Astrocyte of the spinal cord (primary cell): Measurements from ENCODE around the gene SUDS3.

Source experiments
- DNase-seq: peaks from one replicate; pipeline ENCODE4 v3.0.0; 2011; ENCODE audit warnings: low read depth, low spot score
- H3K4me3 ChIP-seq: 2 replicates; pipeline ENCODE4 v1.5.1; 2011; ENCODE audit warnings: low read depth, mild to moderate bottlenecking, low read length, moderate library complexity
- in situ Hi-C: cut with HindIII; loops from 2 replicates; pipeline ENCODE4 v1.10.0; 2017; ENCODE audit warnings: low sequenced_read_pairs
- TF ChIP-seq, protein P1 (sequence below): IDR thresholded peaks from 2 replicates; pipeline ENCODE4 v1.5.1; 2012; ENCODE audit warnings: low read depth, mild to moderate bottlenecking, low read length, inconsistent platforms

Gene SUDS3, protein sequence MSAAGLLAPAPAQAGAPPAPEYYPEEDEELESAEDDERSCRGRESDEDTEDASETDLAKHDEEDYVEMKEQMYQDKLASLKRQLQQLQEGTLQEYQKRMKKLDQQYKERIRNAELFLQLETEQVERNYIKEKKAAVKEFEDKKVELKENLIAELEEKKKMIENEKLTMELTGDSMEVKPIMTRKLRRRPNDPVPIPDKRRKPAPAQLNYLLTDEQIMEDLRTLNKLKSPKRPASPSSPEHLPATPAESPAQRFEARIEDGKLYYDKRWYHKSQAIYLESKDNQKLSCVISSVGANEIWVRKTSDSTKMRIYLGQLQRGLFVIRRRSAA

DNA sequence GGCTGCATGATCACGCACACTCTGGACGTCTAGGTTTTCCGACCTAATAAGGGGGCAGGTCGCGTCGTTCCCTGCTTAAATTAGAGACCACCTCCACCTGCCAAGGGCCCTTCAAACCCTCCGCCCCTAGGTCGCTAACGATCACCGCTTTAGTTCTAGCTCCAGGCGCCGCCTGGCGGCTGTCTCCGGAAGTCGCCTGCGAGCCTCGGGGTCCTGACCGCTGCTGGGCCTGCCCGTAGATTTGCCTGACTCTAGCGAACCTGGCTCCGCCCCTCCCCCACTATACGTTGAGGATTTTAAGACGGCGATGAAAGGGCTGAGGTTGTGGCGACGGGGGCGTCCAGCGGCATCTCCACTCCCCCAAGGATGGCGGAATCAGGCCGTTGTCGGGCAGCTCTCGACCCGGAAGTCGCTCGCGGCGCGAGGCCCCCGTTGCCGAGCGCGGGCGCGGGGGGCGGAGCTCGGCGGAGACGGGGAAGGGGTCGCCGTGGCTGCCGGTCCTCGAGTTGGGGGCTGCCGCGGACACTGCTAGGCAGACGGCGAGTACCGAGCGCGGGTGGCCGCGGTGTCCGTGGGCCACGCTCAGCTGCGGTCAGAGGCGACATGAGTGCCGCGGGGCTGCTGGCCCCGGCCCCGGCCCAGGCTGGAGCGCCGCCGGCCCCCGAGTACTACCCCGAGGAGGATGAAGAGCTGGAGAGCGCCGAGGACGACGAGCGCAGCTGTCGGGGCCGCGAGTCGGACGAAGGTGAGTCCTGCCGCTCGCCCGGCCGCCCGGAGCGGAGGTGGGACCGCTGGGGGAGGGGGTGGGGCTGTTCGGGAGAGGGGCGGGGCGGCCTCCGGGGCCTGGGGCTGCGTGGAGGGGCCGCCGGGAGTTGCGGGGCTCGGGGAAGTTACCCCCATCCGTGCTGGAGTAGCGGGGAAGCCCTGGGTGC lies at the start of gene SUDS3:
Gene SUDS3, plus strand, starts transcription at position 467 of the 932 bp plus-strand sequence. Its CDS starts 137 bp downstream, at position 604.
- TF ChIP-seq, protein P1, sequence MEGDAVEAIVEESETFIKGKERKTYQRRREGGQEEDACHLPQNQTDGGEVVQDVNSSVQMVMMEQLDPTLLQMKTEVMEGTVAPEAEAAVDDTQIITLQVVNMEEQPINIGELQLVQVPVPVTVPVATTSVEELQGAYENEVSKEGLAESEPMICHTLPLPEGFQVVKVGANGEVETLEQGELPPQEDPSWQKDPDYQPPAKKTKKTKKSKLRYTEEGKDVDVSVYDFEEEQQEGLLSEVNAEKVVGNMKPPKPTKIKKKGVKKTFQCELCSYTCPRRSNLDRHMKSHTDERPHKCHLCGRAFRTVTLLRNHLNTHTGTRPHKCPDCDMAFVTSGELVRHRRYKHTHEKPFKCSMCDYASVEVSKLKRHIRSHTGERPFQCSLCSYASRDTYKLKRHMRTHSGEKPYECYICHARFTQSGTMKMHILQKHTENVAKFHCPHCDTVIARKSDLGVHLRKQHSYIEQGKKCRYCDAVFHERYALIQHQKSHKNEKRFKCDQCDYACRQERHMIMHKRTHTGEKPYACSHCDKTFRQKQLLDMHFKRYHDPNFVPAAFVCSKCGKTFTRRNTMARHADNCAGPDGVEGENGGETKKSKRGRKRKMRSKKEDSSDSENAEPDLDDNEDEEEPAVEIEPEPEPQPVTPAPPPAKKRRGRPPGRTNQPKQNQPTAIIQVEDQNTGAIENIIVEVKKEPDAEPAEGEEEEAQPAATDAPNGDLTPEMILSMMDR = peak; percentile 98
- in situ Hi-C loops = loop anchor here (10.0 kb wide), 1 partner anchor 192 kb away; no protein-coding TSS in a partner anchor
- DNase-seq = peak; percentile 80
- peak within 1 kb of the TSS; percentile 90 for H3K4me3 ChIP-seq

DNA sequence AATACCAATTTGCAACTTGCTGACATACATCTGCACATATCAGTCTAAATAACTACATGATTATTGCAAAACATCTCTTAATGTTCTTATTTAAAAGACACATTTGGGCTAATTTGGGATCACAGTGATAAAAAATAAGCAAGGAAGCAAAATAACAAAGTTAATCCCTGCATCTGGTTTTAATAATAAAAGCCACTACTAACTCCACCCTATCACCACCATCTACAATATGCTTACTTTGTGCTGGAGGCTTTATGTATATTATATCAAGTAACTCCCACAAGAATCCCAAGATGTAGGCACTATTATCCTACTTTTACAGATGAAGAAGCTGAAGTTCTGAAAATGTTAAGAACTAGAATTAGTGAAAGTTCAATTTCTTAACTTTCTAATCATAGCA lies 49.4 kb upstream of the SUDS3 start:
- TF ChIP-seq, protein P1 = no peak
- DNase-seq = no peak
- H3K4me3 ChIP-seq = no peak overlapping the region
- in situ Hi-C loops = no loop called here

DNA sequence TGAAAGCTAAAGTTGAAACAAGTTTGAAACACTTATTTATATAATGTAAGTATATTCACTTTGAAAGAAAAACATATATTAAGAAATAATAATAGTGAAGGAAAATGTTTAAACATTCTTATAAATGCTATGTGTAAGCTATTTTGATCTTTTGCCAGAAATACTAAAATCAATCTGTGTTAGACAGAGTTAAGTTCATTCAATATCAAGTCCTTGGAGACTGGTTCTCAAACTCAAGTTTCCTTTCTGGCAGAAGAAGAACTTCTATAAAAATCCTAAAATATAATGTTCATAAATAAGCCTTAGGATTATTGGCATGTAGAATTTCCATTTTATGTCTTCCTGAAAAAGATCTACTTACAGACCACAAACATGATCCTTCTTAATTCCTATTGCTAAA lies 49.0 kb upstream of the SUDS3 start:
- in situ Hi-C loops = no loop called here
- TF ChIP-seq, protein P1 = no peak
- DNase-seq = no peak

DNA sequence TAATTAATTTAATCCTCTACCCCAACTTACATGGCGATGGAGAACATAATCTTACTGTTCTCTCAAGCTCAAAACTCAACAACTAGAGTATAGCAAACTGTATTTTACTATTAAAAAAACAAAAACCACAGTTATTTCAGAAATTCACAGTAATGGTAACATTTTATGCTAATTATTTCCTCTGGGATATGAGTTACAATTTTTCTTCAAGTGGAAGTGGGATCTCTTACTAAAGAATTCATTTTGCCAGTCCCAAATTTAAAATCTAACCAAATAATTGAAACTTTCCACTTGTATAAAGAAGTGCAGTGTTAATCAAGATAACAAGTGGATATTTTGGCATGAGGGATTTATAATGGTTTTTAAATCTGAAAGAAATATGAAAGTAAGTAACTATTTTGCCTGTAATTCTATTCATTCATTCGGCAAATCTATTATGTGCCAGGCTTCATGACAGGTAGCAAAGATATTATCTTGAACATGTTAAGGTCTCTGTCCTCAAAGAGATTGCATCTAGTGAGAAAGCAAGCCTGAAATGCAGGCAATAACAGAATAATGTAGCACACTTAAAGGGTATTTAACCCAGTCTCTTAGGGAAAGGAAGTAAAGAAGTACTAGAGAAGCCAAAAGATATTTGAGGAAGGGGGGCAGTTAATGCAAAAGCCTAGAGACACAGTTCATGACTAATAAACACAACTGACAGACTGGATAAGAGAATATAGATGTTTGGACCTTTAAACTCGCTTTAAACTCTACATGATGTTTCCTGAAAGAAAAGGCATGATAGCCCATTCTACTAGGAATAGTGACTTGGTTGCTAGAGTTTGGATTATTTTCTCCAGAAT lies 47.6 kb upstream of the SUDS3 start:
- in situ Hi-C loops = no loop called here
- DNase-seq = no peak
- TF ChIP-seq, protein P1 = no peak

More for the DNA sequence above, 49.0 kb upstream of the SUDS3 start:
- no peak overlapping the region for H3K4me3 ChIP-seq

DNA sequence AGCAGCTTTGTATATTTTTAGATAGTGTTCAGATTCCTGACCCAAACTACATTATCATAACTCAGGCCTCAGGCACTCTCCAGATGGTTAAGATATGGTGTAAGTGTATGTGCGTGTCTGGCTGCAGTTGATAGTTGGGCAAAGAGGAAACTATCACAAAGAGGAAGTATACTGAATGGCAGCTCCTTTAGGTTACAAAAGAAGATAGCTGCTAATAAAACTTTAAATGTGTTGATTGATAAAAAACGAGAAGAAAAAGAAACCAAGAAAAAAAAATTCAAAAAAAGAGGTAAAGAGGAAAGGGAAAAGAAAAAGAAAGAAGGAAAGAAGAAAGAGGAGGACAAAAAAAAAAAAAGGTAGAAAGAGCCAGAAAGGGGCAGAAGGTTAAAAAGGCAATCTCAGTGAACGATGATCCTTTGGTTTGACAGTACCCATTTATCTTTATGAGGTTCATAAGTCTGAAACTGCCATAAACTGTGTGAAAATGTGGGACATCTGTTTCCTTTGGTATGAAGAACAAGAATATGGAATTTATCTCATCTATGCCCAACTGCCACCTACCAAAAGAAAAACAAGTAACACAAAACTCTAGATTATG lies 45.8 kb upstream of the SUDS3 start:
- in situ Hi-C loops = no loop called here
- H3K4me3 ChIP-seq = no peak overlapping the region
- TF ChIP-seq, protein P1 = no peak
- peak; percentile 23 for DNase-seq

More for the DNA sequence above, 47.6 kb upstream of the SUDS3 start:
- no peak overlapping the region for H3K4me3 ChIP-seq
